GM13976 (cell line): ENCODE measurements around the gene MAFB.

Experiments used
- DNase-seq: peaks from one replicate; pipeline ENCODE4 v3.0.0; 2012; ENCODE audit warnings: low spot score
- in situ Hi-C: fragments of 300-500 bp; cut with MboI; formaldehyde crosslinking; loops from one replicate; pipeline ENCODE4 v1.12.0; 2022; ENCODE audit warnings: low sequenced_read_pairs, mixed read lengths, inconsistent platforms; ENCODE audit not compliant: unreplicated experiment
- TF ChIP-seq, protein P1 (sequence below): IDR thresholded peaks from 2 replicates; pipeline ENCODE4 v1.5.1; 2012; ENCODE audit warnings: borderline replicate concordance, mild to moderate bottlenecking; ENCODE audit not compliant: insufficient read depth; ENCODE audit errors: extremely low read depth, missing control alignments, control extremely low read depth

The MAFB gene

DNA sequence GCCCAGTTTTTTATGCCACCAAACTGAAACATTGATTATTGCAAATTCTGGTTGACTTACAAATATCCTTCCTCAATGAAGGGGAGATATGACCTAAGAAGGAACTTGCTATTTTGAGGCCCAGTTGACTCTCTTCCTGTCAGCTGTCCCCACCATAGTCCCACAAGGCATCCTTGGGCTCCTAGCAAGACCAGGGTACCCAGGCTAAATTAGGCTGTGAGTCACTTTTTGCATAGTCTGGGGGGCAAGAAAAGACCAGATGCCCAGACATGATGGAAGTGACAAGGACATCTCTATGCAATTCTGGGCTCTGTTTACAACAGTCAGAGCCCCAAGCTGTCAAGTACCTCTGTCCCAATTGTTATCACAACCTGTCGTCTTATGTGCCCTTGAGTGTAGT is 31.8 kb upstream of the MAFB start:
- in situ Hi-C loops, result no loop called here
- TF ChIP-seq, protein P1, sequence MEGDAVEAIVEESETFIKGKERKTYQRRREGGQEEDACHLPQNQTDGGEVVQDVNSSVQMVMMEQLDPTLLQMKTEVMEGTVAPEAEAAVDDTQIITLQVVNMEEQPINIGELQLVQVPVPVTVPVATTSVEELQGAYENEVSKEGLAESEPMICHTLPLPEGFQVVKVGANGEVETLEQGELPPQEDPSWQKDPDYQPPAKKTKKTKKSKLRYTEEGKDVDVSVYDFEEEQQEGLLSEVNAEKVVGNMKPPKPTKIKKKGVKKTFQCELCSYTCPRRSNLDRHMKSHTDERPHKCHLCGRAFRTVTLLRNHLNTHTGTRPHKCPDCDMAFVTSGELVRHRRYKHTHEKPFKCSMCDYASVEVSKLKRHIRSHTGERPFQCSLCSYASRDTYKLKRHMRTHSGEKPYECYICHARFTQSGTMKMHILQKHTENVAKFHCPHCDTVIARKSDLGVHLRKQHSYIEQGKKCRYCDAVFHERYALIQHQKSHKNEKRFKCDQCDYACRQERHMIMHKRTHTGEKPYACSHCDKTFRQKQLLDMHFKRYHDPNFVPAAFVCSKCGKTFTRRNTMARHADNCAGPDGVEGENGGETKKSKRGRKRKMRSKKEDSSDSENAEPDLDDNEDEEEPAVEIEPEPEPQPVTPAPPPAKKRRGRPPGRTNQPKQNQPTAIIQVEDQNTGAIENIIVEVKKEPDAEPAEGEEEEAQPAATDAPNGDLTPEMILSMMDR, result no peak
- no peak for DNase-seq

DNA sequence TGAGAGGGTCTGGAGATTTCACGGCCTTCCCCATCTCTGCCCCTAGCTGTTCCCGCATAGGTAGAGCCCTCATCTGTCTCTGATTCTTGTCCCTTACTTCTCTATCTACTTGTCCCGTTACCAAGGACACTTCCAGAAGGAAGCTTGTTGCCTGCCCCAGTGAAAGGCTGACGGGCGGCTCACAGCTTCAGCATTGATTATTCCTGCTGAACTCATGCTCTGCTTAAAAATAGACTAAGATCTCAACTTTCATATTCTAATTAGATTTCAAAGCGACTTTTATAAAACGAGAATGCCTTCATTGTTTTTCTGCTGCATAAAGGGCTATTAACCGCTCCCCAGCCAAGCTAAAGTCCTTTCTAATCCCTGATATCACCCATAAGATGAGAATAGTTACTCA is 31.1 kb upstream of the MAFB start:
- in situ Hi-C loops, result no loop called here
- no peak for DNase-seq
- TF ChIP-seq, protein P1, result no peak

DNA sequence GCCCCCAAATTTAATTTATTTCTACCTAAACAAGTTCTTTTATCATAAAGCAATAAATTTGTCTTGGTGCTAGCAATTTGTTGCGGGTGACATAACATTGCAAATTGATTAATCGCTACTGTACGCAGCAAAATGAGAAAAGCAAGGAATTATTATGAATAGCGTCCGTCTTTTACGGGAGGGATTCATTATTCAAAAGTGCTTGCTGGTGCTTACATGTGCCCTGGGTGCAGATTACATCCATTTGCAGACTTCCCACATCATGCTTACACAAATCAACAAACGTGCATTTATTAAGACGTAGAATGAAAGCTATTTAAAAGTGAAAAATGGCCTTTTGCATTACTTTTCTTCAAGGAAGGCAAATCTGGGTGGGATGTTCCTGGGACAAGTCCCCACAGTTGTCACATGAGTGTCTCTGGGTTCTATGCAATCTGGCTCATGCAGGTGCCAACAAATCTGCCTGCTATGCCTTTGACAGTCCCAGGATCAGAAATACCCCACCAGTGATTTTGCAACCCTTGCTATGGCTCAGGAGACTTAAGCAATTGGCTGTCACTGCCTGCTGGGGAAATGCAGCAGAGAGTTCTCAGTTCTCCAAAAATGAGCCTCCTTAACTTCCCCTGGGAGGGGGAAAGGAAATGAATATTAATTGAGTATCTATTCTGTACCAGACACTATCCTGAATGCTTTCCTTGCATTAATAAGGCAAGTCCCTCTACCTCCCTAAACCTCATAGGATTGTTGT is 30.1 kb upstream of the MAFB start:
- TF ChIP-seq, protein P1, result no peak
- in situ Hi-C loops, result no loop called here
- no peak for DNase-seq

DNA sequence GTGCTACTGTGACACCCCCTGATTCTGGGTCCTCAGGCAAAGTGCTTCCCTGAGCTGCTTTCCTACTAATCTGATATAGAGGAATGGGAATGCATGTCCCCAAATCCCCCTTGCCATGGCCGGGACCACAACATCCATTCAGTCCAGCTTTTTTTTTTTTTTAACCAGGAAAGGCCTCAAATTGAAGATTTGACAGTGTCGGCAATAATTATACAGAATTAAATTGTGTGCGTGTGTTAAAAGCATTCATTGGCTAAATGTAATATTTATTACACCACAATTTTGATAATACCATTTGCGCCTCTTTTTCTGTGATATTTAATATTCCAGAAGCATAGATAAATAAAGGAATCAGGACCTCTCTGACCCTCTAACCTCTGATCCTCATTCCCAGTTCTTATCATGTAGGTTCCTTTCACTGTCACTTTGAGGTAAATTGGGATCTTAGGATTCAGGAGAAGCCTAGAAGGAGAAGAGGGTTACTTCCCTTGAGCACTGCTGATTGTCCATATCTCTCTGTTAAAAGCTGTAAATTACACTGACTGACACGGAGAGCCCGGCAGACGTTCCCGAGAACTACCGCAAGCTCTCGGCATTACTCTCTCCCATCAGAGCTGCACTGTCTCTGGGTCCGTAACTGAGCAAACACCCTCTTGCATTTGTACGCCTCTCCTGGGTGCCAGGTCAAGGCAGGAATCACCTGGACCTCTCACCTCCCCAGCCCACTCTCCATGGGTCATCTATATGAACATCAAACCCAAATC is 29.4 kb upstream of the MAFB start:
- TF ChIP-seq, protein P1, result no peak
- no peak for DNase-seq
- in situ Hi-C loops, result no loop called here

DNA sequence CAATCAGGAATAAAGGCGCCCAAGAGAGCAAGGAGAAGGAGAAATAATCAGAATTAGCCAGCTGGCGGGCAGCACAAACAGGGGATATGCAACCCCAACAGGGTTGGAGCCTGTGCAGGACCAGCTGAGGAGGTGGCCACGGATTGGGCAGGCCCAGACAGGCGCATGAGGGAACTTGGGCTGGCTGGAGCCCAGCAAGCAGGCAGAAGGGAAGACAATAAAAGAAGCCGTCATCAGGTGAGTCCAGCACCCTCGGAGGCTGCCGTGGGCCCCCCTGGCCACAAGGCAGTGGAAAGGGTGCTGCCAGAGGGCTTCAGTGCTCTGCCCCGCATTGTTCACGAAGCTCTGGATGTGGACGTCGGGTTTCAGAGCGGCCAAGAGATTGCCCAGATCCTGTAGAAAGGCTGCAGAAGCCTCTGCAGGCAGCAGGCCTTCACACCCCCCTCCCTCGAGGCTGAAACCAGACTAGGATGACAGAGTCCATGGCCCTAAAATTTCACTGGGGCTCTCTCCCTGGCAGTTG is 28.4 kb upstream of the MAFB start:
- TF ChIP-seq, protein P1, result no peak
- in situ Hi-C loops, result no loop called here

DNA sequence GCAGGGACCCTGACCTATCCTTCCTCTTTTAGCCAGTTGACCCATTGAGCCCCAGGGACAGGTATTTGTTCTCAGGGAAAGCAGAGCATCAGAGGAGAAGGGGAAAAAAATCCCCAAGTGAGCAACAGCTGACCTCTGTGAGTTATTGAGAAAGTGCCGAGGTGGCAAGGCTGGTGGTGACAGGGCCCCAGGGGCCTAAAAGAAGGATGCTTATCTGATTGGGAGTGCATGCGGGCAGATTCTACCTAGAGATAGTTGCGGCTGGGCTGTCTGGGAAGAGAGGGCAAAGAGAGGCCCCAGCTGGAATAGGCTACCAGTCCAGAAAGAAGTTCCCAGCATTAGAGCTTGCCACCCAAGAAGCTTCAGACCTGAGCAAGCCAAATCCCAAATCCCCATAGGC is 26.5 kb upstream of the MAFB start:
- TF ChIP-seq, protein P1, result no peak
- in situ Hi-C loops, result no loop called here
- no peak for DNase-seq

More for the DNA sequence above, 28.4 kb upstream of the MAFB start:
- no peak for DNase-seq
